ENCODE results near the gene FAF1.
A peak's percentile ranks its signal among the peaks of the same experiment; 100 is the strongest.
"Not testable (repeated sequence)": the region's sequence is repeated elsewhere in the genome, so short reads cannot be mapped to it uniquely, and the experiment has no call there.

Gene FAF1

DNA sequence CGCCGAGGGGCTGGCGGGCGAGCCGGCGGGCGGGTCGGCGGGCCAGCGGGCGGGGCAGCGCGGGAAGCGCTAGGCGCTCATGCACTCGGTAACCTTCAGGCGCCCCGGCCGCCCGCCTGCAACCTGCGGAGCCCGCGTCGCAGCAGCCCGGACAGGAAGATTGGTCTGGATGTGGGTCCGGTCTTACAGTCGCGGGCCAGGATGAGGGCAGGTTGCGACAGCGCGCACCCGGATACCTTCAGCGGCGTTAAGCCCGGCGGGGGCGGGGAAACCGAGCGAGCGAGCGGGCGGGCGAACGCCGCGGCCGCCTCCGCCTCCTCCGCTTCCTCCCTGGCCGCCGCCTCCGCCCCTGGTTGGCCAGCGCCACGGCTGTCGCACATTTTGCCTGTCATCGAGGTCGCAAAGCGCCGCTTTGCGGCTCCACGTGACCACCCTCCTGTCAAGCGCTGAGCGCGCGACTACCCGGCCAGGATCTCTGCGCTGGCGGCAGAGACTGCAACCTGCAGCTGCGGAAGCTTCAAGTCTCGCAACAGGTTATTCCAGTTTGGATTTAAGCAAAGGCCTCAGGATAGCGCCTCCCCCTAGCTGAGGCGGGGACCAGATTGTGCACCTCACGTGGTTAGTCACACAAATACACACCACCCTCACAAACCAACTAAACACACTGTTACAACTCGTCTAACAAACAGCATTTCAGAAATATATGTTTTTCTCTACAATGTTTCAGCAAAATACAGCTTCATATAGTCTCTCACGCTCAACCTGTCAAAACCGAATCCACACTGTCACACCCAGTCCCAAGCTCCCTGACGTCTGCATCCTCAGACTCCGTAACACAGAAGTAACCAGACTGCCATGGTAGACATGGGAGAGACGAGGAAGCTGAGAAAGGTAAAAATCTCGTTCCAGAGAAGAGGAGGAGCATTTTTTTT lies at the start of gene FAF1:
Gene FAF1, minus strand, starts transcription at position 355 of the 932 bp plus-strand sequence. CDS start 456 bp downstream, outside the sequence.
- peak; percentile 98 for DNase-seq

DNA sequence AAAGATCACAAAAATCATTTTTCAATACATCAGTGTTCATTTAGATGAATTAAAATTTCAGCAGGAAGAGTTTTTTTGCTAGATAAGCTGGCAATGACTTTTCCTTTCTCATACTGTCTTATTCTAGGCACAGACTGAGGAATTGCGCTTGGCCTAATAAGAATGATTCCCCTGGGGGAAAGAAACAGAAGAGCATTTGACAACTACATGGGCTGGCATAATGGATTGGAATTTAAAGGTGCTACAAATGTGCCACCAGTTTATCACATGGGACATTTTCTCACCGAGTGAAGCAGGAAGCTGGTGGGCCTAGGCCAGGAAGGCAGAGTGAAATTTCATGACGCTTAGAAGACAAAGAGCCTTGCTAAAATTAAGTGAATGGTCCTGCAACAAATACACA lies 49.3 kb upstream of the FAF1 start:
- DNase-seq = no peak

DNA sequence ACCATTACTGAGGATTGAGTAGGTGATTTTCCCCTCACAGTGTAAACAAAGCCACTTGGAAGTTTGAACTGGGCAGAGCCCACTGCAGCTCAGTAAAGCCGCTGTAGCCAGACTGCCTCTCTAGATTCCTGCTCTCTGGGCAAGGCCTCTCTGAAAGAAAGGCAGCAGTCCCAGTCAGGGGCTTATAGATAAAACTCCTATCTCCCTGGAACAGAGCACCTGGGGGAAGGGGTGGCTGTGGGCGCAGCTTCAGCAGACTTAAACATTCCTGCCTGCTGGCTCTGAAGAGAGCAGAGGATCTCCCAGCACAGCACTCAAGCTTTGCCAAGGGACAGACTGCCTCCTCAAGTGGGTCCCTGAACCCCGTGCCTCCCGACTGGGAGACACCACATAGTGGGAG lies 45.5 kb upstream of the FAF1 start:
- DNase-seq = not testable (repeated sequence)

DNA sequence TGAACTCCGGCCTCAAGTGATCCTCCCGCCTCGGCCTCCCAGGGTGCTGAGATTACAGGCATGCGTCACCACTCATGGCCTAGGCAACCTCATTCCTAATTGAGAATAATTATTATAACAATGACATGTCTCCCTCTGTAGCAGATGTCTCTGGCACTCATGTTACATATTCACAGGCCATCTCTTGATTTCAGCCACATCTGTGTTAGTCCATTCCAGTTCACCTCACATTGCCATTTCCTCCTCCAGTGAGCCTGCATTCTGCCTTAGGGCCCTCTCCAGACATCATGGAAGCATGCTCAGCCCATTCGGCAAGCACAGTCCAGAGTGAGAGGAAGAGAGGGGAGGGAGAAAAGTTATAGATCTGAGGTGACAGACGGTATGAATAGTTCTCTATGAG lies 42.4 kb upstream of the FAF1 start:
- DNase-seq = no peak

DNA sequence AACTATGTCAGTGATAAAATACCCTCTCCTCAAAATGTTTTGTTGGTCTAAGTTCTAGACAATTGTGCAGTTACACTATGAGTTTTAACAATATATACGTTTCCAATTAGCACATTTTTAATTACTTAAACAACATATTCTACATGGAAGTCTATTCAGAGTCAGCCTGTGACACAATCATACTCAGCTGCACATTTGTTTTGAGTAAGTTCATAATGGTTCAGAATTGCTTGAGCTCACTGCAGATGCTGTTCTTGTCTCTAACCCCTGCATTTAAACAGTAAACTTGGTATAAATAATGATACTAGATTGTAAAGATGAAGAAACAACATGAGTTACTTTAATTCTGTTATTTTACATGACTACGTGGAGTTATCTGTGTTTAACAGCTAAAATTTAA lies 40.6 kb upstream of the FAF1 start:
- no peak for DNase-seq

DNA sequence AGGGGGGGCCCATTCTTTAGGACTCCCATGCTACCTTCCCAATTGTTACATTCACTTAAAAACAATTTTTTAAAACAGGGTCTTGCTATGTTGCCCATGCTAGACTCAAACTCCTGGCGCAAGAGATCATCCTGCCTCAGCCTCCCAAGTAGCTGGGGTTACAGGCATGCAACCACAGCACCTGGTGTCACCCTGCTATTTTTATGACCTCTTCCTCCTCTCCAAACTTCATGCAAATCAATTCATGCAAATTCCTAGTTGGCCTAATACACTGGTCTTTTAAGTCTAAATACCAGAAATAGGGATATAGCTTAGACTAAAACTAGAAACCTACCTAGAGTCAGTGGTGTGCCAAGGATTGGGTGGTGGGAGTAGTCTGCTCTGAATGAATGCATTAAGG lies 40.1 kb upstream of the FAF1 start:
- DNase-seq = no peak

DNA sequence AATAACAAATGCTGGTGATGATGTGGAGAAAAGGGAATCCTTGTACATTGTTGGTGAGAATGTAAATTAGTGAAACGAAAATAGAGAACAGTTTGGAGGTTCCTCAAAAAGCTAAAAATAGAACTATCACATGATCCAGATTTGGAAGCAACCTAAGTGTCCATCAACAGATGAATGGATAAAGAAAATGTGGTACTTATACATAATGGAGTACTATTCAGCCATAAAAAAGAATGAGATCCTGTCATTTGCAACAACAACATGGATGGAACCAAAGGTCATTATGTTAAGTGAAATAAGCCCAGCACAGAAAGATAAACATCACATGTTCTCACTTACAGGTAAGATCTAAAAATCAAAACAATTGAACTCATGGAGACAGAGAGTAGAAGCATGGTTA lies 39.3 kb upstream of the FAF1 start:
- not testable (repeated sequence) for DNase-seq

DNA sequence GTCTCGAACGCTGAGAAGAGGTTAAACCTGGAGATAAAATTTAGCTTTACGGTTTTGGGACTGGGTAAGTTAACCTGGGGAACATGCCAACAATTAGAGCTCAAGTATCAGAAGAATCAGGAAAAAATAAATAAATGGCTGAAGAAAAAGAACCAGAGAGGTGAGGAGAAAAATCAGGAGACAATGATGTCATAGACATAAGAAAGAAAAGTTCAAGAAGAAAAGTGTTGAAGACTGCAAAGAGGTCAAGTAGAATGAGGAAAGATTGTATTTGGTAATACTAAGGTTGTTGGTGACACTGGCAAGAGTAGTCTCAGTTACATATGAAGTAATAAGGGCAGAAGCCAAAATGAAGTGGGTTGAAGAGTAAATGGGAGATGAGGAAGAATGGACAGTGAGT lies 36.0 kb upstream of the FAF1 start:
- no peak for DNase-seq

DNA sequence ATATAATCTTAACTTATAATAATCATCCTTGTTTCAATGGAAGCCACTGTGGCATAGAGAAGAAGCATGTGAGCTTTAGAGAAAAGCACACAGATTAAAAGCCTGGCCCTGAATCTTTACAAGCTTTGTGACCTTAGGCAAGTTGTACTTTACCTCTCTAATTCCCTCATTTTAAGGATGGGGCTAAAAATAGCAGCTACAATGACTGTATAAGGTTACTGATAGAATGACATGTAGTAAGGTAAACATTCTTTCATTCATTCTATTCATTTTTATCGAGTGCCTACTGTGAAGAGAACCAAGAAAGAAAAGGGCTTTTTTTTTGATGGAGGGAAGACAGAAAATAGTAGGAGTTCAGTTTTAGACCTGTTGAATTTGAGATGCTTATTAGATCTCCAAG lies 35.6 kb upstream of the FAF1 start:
- DNase-seq = no peak

DNA sequence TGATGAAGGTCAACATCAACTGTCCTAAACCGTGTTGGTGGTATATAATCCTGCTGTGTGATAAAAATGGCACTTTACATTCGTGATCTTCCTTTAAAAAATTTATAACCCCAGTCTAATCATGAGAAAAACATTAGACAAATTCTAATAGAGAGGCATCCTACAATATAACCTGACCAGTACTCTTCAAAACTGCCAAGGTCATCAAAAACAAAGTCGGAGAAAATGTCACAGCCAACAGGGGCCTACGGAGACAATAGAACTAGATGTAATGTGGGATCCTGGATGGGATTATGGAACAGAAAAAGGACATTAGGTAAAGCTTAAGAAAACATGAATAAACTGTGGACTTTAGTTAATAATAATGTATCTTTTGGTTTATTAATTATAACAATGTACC lies 34.9 kb upstream of the FAF1 start:
- DNase-seq = no peak

DNA sequence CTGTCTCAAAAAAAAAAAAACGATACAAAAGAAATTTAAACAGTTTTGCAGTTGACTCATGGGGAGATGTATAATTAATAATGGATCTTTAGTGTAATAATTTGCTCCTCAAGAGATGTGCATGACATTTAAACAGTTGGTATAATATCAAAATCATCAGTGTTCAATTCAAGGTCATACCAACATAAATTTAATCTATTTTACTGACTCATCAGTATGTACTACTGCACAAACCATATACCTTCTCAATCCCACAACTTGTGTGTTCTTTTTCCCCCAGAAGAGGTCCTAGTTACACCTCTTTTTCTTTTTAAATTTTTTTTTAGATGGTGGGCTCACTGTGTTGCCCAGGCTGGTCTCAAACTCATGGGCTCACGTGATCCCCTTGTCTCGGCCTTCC lies 33.6 kb upstream of the FAF1 start:
- no peak for DNase-seq

DNA sequence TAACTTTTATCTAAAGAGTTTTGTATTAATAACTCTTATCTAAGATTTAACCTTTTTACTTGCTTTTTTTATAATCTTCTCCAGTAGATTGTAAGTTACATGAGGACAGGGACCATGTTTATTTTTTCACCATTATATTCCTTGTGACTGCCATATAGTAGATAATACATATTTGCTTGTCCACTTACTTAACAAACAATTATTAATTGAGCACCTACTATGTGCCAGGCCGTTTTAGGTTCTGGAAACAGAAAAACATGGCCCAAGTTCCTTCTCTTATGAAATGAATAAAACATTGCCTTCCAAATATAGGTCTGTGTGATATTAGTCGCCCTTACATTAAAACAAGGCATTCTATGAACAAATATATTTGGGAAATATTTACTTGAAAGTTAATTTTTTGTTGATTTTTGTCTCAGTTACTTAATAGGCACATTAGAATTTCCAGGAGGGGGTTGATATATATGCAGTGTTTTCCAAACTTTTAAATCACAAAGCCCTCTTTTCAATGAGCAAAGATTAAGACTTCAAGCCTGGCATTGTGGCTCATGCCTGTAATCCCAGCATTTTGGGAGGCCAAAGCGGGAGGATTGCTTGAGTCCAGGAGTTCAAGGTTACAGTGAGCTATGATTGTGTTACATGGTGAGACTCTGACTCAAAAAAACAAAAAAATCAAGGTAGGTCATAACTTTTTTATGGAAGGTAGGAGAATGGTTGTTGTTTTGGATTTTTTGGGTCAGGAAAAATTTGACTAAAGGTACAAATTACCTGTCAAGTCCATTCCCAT lies 32.7 kb upstream of the FAF1 start:
- no peak for DNase-seq

DNA sequence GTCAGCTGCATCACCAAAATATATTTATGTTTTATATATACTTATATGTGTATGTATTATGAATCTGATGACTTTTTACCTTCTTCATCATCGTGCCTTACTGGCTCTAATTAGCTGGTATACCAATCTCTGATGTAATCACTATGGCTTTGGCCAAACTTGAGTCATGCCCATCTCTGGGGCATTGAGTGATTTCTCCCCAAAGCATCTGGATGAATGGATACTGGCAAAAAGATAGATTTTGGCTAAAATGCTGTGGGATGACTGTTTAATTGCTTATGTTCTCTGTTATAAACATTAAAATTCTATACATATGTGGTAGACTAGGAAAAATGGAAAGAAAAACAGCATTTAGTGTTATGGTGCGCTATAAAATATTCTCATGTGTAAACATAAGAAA lies 29.6 kb upstream of the FAF1 start:
- no peak for DNase-seq

DNA sequence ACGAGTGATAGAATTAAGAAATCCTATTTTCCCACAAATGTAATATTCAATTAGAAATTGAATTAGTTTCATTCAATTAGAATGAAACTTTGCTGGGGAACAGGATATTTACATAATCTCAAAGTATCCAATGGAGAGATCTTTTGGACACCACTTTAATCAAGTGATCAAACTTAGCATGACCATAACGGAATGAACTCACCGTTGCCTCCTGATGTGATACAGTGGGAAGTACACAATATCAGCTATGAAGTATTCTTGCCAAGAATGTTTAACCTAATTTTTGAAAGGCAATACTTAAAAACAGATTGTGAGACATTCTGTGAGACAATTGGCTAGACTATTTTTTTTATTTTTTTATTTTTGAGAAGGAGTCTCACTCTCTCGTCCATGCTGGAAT lies 26.6 kb upstream of the FAF1 start:
- no peak for DNase-seq

DNA sequence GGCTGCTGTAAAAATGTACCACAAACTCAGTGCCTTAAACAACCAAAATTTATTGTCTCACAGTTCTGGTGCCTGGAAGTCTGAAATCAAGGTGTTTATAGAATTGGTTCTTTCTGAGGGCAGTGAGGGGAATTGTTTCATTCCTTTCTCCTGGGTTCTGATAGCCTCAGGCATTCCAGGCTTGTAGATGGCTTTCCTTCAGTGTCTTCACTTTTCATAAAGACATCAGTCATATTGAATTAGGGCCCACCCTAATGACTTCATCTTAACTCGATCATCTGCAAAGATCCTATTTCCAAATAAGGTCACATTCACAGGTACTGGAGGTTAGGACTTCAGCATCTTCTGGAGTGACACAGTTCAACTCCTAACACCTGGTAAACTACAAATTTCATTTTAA lies 25.0 kb upstream of the FAF1 start:
- no peak for DNase-seq

DNA sequence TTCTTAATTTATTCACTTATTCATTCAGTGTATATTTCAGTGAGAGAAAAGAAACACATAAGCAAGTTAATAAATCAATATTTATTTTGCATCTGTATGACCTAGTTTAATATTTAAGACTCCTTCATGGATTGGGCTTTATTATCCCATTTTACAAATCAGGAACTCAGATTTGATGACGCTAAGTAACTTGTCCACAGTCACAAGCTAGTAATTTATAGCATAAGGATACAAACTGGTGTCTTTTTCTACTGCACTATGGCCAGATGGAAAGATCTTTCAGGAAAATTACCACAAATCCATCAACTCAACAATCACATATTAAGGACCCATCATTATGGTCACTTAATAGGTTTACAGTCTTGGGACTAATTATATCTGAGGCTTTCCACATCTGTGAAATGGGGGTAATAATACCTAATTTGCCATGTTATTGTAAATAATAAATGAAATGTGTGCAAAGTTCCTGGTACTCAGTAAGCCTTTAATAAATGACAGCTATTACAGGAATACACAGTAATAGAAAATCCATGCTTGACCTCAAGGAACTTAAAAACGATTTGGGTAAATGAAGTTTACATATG lies 23.2 kb upstream of the FAF1 start:
- no peak for DNase-seq

DNA sequence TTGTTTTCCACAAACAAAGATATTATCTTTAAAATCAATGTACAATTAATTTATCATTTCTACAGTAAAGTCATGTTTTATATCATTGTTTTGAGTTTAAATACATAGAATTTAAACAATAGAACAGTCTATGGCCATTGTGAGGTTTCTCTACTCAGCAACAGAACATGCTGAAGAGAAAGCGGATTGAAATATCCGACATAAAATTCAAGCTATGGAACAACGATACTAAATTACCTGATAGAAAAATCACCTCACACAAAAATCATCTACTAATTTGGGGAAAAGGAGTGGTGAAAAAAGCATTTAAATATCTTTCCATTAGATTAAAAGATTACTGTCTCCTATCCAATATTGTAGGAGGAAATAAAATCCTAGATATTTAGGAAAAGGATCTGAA lies 22.5 kb upstream of the FAF1 start:
- no peak for DNase-seq

DNA sequence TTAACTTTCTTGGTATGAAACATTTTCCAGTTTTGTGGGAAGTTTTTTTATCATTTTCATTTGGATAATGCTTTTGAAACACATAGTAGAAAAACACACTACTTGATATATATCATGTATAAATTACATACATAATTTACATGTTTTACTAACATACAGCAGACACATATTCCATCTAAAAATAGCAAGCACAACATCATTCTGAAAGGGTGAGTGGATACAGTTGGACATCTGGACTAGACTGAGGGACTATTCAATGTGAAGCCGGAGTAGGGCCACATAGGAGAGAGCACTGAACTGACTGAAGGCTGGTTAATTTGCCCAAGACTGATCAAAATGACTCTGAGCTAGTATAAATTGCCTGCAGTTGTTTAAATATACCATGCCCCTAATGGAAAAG lies 21.7 kb upstream of the FAF1 start:
- DNase-seq = no peak

DNA sequence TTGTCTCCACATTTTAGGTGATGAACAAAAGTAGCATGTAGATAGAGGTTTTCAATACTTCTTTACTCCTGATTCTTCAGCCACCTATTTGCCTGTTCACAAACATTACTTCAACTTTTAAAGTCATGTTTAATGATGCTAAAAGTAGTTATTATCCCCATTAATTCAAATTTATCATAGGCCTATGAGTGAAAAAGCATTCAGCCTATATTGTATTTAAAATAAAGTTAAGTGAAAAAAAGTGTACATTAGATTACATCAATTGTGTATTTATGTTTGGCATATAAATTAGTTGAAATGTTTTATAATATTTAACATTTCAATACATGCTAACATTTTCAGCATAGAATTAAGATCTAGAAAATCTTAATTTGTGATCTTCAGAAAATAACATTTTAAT lies 20.4 kb upstream of the FAF1 start:
- no peak for DNase-seq

DNA sequence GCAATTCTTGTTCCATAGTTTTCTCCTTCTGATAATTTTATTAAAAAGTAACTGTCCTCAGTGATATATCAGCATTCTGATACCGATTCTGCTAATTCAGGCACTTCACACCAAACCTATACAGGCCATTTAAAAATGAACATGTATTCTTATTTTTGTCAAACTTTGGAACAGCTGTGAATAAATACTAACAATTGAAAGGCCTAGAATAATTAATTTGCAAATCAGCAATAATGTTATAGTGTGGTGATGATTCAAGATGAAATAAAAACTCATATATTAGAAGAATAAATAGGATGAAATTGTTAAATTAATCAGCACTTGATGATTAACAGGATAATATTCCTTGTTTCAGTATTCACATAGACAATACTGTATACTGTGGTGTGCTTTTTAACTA lies 19.9 kb upstream of the FAF1 start:
- DNase-seq = no peak

DNA sequence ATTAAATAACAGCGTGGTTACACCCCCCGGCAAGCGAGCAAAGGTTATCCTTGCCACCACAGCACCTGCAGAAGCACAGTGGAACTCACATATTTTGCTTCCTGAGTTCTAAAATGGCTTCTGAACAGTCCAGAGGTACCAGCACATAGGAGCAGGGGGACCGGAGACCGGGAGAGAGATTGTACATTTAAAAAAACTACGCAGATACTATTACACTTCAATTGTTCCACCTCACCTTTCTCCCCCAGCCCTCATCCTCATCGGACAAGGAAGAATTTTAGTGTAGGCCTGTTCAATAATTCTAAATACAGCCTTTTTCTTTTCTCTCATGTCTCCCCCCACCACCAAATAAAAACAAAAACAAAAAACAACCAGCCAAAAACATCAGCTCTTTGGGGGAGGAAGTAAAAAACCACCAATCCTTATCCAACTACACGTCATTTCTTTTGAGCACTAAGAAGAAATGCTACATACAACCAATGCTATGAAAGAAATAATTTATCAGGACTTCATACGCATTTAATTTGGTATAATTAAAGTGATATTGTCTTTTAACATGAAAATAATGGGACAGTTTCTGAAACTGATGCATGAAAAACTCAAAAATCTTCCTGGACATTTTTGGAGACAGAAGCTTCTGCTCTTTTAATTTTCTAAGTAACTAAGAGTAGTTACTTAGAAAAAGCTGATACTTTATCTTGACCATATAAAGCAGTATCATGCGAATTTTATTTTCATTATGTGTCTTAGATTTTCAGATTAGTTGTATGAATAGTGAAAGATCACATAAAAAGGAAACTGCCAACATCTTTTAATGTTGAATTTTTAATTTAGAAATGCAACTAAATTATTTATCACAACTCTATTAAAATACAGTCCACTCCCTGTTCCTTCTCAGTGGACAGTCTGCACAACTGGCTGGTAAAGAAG lies 19.1 kb upstream of the FAF1 start:
- no peak for DNase-seq

DNA sequence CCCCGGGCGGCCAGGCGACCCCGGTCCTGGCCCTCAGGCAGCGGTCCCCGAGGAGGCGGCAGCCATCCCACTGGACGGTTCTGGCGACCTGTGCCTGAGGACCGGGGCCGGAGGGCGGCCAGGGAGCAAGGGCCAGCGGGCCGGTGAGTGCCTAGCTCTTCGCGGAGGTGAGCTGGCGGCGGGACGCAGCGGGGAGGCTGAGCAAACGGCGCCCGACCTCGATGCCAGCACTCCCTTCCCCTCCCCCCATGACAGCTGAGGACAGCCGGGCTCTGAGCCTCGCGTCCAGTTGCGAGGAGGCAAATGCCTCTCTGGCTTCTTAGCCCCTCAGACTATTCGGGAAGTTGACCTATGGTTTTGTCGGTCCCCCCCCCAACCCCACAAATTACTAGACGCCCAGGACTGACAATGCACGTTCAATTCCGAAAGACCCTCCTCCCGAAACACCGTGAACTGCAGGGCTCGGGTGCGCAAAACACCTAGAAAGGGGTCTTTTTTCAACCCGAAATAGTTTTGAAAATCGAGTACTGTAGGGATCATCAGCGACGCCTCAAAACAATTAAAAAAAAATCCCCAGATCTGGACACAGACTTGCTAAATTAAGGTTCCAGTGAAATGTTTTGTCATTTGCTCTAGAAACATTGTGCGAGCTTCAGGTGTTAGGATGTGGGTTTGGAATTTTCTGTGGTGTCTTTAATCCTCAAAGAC lies 18.2 kb upstream of the FAF1 start:
- no peak for DNase-seq

Measured in activated CD4-positive, alpha-beta T cell treated with anti-CD3 and anti-CD28 coated beads, Interleukin-2, Interleukin-6, amounts not matched to agents 100 ng/mL and 50 ng/mL, durations not matched to agents 16 hours and 8 hours (primary cell).